Fibroblast of upper back skin (primary cell): ENCODE measurements around the gene NEFH.
"Not testable (repeated sequence)": the region's sequence is repeated elsewhere in the genome, so short reads cannot be mapped to it uniquely, and the experiment has no call there.

ENCODE experiments used
- DNase-seq: peaks from one replicate; pipeline ENCODE4 v3.0.0-alpha.2; 2013

Gene NEFH

DNA sequence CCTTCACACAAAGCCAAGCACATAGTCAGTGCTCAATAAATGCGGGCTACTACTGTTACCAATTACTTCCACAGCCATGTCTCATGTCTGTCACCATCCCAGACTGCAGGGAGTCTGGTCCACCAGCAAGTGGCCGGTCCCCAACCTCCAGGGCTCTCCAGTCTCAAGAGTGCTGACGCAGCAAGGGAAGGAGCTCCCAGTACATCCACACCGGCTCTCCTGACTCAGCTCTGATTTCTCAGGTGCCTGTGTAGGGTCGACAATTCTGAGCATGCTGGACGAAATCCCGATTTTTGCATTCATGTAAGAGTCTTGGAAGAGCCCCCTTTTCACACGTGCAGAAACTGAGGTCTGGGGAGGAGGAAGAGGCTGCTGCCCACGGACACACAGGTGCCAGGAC, 10.3 kb upstream of the NEFH start:
- no peak for DNase-seq

GRCh38 chr22:29470159-29470855, 9.7 kb upstream of the NEFH start:
- DNase-seq, result peak; percentile 32

- DNase-seq, result no peak
Measured at GRCh38 chr22:29473001-29473400, 7.0 kb upstream of the NEFH start.

- DNase-seq, result no peak
Measured at GRCh38 chr22:29475550-29475949, 4.5 kb upstream of the NEFH start.

DNA sequence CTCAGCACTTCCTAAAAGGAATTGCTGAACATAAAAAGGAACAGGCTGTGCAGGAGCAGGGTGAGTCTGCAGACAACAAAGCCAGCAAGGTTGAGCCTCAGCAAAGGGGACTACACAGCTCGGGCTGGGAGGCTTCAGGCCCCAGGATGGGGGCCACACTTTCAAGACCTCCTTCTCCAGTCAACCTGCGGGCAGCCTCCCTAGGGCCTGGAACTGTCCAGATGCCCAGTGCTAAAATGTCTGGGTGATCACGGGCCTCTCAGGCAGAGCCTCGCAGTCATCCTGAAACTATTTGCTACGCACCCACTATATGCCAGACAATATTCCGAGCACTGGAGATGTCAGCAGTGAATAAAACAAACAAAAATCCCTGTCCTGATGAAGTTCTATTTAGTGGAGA, 3.9 kb upstream of the NEFH start:
- DNase-seq, result no peak

DNA sequence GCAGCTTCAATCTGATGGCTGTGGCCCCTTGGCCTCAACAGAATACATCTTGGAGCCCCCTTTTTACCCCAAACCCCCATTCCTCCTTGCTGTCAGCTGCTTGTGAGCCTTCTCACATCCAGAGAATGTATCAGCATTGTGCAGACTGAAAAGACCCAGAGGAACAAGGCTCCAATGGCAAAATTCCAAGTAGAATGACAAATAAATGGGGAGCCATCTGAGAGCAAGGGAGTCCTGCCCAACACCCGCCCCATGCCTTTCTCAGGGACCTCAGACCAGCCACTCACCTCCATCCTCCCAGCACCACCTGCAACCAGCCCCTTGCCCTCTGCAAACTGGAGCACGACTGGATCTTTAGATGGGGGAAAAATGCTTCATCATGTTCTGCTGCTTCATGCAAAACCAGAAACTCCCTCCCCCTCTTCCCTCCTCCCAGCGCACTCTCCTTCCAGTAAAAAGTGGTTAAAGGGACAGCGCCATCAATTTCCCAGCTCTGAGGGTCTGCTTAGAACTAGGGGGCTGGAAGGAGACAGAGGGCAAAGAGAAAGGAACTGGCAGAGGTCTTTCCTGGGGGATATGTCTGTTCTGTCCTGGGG, 2.2 kb upstream of the NEFH start:
- DNase-seq, result no peak

DNA sequence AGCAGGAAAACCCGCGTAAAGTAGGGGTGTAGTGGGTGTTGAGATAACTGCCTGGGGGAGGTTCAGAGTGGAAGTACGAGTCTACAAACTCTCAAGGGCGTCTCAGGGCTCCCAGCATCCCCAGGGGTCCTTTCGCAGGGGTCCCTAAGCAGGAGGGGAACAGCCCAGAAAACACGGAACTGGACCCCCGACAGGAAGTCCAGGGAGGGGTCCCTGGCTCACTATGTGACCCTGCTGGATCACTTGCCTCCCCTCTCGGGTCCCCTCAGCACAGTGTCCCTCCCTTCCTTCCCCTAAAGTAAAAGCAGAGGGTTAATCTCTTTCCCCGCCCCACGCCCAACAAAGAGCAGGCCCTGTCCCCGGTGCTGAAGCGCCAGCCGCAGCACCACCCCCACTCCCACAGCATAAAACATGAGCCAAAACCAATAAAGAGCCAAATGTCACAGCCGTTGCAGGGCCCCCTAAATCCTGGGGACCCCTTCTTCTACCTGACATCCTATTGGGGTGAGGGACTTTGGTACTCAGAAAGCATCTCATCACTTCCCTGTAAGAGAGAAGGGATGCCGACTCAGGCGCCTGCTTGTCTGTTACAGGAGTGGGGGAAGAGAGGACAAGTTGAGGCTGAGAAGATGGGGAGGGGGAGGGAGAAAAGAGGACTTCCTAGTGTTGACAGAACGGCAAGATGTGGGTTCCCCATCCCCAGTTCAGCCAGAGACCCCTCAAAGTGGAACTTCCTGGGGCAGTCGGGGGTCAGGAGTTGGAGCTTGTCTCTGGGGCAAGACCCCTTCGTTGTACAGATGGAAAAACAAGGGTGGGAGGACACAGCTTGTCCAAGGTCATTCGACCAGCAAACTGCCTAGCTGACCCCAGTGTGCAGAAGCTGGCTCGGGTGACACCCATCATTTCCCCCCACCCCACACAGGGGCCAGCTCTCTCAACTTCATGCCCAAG, 1.4 kb upstream of the NEFH start:
- peak; percentile 14 for DNase-seq

GRCh38 chr22:29480262-29480511, 169 bp downstream of the NEFH start:
- DNase-seq, result no peak

DNA sequence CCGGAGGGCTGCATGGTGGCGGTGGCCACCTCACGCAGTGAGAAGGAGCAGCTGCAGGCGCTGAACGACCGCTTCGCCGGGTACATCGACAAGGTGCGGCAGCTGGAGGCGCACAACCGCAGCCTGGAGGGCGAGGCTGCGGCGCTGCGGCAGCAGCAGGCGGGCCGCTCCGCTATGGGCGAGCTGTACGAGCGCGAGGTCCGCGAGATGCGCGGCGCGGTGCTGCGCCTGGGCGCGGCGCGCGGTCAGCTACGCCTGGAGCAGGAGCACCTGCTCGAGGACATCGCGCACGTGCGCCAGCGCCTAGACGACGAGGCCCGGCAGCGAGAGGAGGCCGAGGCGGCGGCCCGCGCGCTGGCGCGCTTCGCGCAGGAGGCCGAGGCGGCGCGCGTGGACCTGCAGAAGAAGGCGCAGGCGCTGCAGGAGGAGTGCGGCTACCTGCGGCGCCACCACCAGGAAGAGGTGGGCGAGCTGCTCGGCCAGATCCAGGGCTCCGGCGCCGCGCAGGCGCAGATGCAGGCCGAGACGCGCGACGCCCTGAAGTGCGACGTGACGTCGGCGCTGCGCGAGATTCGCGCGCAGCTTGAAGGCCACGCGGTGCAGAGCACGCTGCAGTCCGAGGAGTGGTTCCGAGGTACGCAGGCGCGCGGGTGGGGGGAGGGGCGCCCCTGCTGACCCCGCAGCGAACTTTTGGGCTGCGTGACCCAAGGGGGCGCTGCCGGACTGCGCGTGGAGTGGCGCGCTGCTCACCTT, 670 bp downstream of the NEFH start:
- peak; percentile 72 for DNase-seq

- DNase-seq, result peak; percentile 11
Measured at GRCh38 chr22:29481265-29482000, 1.4 kb downstream of the NEFH start.

DNA sequence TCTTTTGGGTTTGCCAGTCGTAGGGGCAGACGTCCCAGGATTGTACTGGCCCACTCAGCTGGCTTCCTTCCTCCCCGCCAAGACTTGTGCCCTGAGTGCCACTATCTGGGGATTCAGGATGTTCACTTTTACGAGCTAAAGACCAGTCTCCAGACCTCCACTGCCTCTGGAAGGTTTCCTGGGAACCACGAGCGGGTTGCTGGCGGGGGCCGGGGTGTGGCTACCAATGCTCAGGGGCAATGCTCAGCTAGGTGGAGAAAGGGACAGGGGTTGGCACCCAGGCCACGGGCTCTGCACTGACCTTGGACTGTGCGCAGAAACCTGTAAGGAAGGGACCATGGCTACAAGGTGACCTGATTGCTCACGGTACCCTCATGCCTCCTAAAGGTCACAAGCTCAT, 2.2 kb downstream of the NEFH start:
- DNase-seq, result no peak

DNA sequence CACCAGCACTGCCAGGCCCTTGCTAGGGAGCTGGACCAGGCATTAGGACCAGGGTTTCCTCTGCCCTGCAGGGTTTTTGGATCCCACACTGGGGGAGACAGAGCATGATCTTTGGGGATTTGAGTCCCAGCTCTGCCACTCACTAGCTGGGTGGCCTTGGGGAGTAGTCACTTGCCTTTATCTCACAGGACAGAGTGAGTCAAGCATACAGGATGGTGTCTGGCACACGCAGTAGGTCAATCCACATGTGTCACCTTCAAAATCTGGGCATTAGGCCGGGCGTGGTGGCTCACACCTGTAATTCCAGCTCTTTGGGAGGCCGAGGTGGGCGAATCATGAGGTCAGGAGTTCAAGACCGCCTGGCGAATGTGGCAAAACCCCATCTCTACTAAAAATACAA, 2.7 kb downstream of the NEFH start:
- DNase-seq, result no peak

DNA sequence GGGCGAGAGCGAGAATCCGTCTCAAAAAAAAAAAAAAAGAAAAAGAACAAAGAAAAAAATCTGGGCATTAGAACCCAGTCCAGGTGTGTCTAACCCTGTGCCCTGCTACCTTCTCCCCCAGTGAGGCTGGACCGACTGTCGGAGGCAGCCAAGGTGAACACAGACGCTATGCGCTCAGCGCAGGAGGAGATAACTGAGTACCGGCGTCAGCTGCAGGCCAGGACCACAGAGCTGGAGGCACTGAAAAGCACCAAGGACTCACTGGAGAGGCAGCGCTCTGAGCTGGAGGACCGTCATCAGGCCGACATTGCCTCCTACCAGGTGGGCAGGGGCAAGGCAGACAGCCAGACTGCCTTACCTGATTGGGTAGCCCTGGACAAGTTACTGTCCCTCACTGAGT, 3.2 kb downstream of the NEFH start:
- no peak for DNase-seq

DNA sequence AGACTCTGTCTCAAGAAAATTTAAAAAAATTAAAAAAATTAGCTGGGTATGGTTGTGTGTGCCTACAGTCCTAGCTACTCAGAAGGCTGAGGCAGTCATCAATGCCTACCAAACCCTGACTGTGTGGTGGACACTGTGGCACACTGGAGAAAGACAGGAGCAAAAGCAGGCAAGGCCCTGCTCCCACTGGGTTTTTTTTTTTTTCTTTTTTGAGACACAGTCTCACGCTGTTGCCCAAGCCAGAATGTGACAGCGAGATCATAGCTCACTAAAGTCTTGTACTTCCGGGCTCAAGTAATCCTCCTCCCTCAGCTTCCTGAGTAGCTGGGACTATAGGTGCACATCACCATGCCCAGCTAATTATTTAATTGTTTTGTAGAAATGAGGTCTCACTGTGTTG, 4.6 kb downstream of the NEFH start:
- DNase-seq, result no peak

DNA sequence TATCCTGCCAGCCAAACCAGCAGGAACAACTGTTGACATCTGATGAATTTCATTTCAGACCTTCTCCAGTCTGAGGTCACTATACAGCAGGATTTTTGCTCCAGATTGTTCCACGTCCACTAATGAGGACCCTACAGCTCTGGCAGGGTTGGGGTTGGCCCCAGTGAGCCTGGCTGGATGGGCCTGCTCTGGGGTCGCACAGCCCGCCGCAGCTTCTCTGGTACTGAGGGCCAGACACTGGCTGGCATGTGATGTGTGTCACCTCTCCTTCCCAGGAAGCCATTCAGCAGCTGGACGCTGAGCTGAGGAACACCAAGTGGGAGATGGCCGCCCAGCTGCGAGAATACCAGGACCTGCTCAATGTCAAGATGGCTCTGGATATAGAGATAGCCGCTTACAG, 5.4 kb downstream of the NEFH start:
- DNase-seq, result no peak

DNA sequence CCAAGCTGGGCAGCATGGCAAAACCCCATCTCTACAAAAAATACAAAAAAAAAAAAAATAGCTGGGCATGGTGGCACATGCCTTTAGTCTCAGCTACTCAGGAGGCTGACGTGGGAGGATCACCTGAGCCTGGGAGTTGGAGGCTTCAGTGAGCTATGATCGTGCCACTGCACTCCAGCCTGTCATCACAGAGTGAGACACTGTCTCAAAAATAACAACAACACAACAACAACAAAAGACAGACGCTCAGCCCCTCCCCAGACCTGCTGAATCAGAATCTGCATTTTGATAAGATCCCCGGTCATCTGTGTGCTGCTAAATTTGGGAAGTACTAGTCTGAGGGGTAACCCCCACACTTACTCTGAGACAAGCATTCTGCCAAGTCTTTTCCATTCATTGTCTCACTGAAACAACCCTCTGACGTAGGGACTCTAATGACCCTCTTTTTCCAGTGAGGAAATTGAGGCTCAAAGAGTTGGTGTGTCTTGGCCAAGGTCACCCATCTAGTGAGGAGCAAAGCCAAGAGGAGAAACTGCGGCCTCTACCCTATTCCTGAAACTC, 7.5 kb downstream of the NEFH start:
- no peak for DNase-seq

DNA sequence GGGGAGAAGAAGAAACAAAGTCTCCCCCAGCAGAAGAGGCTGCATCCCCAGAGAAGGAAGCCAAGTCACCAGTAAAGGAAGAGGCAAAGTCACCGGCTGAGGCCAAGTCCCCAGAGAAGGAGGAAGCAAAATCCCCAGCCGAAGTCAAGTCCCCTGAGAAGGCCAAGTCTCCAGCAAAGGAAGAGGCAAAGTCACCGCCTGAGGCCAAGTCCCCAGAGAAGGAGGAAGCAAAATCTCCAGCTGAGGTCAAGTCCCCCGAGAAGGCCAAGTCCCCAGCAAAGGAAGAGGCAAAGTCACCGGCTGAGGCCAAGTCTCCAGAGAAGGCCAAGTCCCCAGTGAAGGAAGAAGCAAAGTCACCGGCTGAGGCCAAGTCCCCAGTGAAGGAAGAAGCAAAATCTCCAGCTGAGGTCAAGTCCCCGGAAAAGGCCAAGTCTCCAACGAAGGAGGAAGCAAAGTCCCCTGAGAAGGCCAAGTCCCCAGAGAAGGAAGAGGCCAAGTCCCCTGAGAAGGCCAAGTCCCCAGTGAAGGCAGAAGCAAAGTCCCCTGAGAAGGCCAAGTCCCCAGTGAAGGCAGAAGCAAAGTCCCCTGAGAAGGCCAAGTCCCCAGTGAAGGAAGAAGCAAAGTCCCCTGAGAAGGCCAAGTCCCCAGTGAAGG, 9.2 kb downstream of the NEFH start:
- DNase-seq, result not testable (repeated sequence)

- DNase-seq, result no peak
Measured at GRCh38 chr22:29491012-29491411, 11.0 kb downstream of the NEFH start.

- no peak for DNase-seq
Measured at GRCh38 chr22:29493636-29494035, 13.6 kb downstream of the NEFH start.

DNA sequence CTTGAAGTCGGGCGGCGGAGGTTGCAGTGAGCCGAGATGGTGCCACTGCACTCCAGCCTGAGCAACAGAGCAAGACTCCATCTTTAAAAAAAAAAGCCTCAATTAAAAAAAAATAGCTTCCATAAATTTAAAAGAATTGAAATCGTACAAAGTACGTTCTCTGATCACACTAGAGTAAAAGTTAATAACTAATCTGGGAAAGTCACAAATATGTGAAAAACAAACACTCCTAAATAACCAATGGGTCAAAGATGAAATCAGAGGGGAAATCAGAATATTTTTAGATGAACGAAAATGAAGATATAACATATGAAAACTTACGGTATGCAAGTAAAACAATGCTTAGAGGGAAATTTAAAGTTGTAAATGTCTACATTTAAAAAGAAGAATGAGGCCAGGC, 19.8 kb downstream of the NEFH start:
- DNase-seq, result no peak

GRCh38 chr22:29503811-29504372, 23.9 kb downstream of the NEFH start:
- peak; percentile 91 for DNase-seq

- DNase-seq, result no peak
Measured at GRCh38 chr22:29509298-29509697, 29.3 kb downstream of the NEFH start.
